Measurements from ENCODE around the gene SERP2. TPM values are rescaled to one million over a fixed set of nuclear protein-coding genes. Genes with fewer than 3 reads are reported as not detected.

Gene SERP2
- polyA plus RNA-seq, 1 donor from 2014 or later = 15.4 TPM

- H3K4me2 ChIP-seq (ENCODE audit: low read length) = no peak overlapping the region
- H3K4me3 ChIP-seq (ENCODE audit: low read length) = no peak overlapping the region
- H3K9ac ChIP-seq (ENCODE audit: low read length) = no peak overlapping the region
- H3K27ac ChIP-seq (ENCODE audit: low read length) = no peak overlapping the region
- H3F3A ChIP-seq (ENCODE audit: insufficient read depth, low read length, poor library complexity, severe bottlenecking) = no peaks in the 10 kb centered on the region
- no peaks in the 10 kb centered on the region for H3K9me2 ChIP-seq (ENCODE audit: insufficient read depth, low read length)
- no peaks in the 10 kb centered on the region for H3K9me3 ChIP-seq (ENCODE audit: low read length)
- H3K36me3 ChIP-seq (ENCODE audit: insufficient read depth, low read length) = no peaks in the 10 kb centered on the region
- no peak overlapping the region for H2AFZ ChIP-seq (ENCODE audit: low read depth, low read length)
- no peaks in the 10 kb centered on the region for H3K79me2 ChIP-seq (replicated peaks; ENCODE audit: insufficient read depth, low read length)
- no peak for TF ChIP-seq POLR2AphosphoS5 (IDR thresholded peaks at IDR 0.05)
- no peak for TF ChIP-seq EZH2 (IDR thresholded peaks at IDR 0.05; ENCODE audit: borderline replicate concordance, insufficient read depth, low read length, poor library complexity, severe bottlenecking)
- TF ChIP-seq TAF1 (IDR thresholded peaks at IDR 0.05; ENCODE audit: low read depth) = no peak
- TF ChIP-seq MXI1 (conservative IDR thresholded peaks at IDR 0.05; ENCODE audit: poor library complexity, severe bottlenecking) = no peak
- TF ChIP-seq CTCF (IDR thresholded peaks at IDR 0.05; ENCODE audit: poor library complexity, severe bottlenecking) = no peak
- TF ChIP-seq RAD21 (conservative IDR thresholded peaks at IDR 0.05) = no peak
- no peak for TF ChIP-seq REST (IDR thresholded peaks at IDR 0.05; ENCODE audit: borderline replicate concordance)
- no peak for TF ChIP-seq EP300 (conservative IDR thresholded peaks at IDR 0.05; ENCODE audit: poor library complexity, severe bottlenecking)
- TF ChIP-seq SMC3 (conservative IDR thresholded peaks at IDR 0.05; ENCODE audit: poor library complexity) = no peak
- H3K27me3 ChIP-seq (ENCODE audit: insufficient read depth, low read depth, low read length) = no peaks in the 10 kb centered on the region
- no peaks in the 10 kb centered on the region for H4K20me1 ChIP-seq (ENCODE audit: insufficient read depth)
Measured at GRCh38 chr13:44409595-44409994, 36.0 kb downstream of the SERP2 start.

GRCh38 chr13:44410328-44410859 is 36.8 kb downstream of the SERP2 start:
- no peak overlapping the region for H3K4me2 ChIP-seq (ENCODE audit: low read length)
- no peak overlapping the region for H3K9ac ChIP-seq (ENCODE audit: low read length)
- no peaks in the 10 kb centered on the region for H3K79me2 ChIP-seq (replicated peaks; ENCODE audit: insufficient read depth, low read length)
- no peaks in the 10 kb centered on the region for H4K20me1 ChIP-seq (ENCODE audit: insufficient read depth)
- H3K4me3 ChIP-seq (ENCODE audit: low read length) = no peak overlapping the region
- no peaks in the 10 kb centered on the region for H3F3A ChIP-seq (ENCODE audit: insufficient read depth, low read length, poor library complexity, severe bottlenecking)
- H3K27me3 ChIP-seq (ENCODE audit: insufficient read depth, low read depth, low read length) = no peaks in the 10 kb centered on the region
- no peaks in the 10 kb centered on the region for H3K9me3 ChIP-seq (ENCODE audit: low read length)
- H3K9me2 ChIP-seq (ENCODE audit: insufficient read depth, low read length) = no peaks in the 10 kb centered on the region
- TF ChIP-seq EP300 (conservative IDR thresholded peaks at IDR 0.05; ENCODE audit: poor library complexity, severe bottlenecking) (no peak), POLR2AphosphoS5 (IDR thresholded peaks at IDR 0.05) (no peak), MXI1 (conservative IDR thresholded peaks at IDR 0.05; ENCODE audit: poor library complexity, severe bottlenecking) (no peak), EZH2 (IDR thresholded peaks at IDR 0.05; ENCODE audit: borderline replicate concordance, insufficient read depth, low read length, poor library complexity, severe bottlenecking) (no peak), REST (IDR thresholded peaks at IDR 0.05; ENCODE audit: borderline replicate concordance) (no peak), TAF1 (IDR thresholded peaks at IDR 0.05; ENCODE audit: low read depth) (no peak), RAD21 (conservative IDR thresholded peaks at IDR 0.05) (no peak), CTCF (IDR thresholded peaks at IDR 0.05; ENCODE audit: poor library complexity, severe bottlenecking) (no peak), SMC3 (conservative IDR thresholded peaks at IDR 0.05; ENCODE audit: poor library complexity) (no peak)
- no peak overlapping the region for H2AFZ ChIP-seq (ENCODE audit: low read depth, low read length)
- no peaks in the 10 kb centered on the region for H3K36me3 ChIP-seq (ENCODE audit: insufficient read depth, low read length)
- no peak overlapping the region for H3K27ac ChIP-seq (ENCODE audit: low read length)

Measured in neural cell (in vitro differentiated cells).